ENCODE data around the gene LILRB3. TPM values are rescaled to one million over a fixed set of nuclear protein-coding genes. Genes with fewer than 3 reads are reported as not detected.

The LILRB3 gene
- total and polyA plus RNA-seq, 4 donors = 23.0 to 282 (median 57.2) TPM

DNA sequence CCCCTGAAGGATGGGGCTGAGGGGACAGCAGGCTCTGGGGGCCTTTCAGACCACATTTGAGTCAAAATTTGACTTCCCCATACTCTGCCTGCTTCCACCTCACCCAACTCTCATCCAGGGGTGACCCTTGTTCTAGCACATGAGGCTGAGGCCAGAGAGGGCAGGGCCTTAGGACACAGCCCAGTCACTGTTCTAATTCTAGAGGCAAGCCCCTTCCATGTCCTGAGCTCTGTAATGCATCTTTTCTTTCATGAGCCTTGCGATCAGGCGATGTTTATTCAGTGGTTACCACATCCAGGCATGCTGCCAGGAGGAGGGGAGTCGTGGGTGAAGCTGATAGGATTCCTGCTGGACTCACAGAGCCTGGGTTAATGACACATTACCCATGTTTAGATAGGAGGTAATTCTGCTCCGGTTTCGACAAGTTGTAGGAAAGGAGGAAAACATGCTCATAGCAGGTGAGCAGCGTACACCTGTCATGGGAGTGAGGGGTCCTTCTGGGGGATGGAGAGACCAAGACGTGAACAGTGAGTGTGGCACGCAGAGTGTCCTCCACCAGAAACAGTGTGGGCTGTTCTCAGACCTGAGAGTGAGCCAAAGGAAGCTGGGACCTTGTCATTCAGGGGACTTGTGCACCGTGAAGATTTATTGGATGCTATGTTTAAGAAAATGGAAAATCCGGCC, 12.9 kb downstream of the LILRB3 start:
- WGBS, 2 donors = 10 to 20% methylated on average over 10 of the region's 10 CpGs
- peaks cover 12 to 31% (median 19%) of the 10 kb centered on the region in 4 donors for H3K36me3 ChIP-seq (ENCODE audit: control insufficient read depth in 4 of 4, insufficient read depth in 4 of 4, low read length in 4 of 4)
- peak overlapping the region; percentile 67 to 97 for H3K27ac ChIP-seq (ENCODE audit: low read depth in 1 of 2, low read length in 1 of 2)
- no peak overlapping the region for H3K4me3 ChIP-seq
- no peaks in the 10 kb centered on the region for H3K9me3 ChIP-seq (ENCODE audit: control insufficient read depth in 4 of 4, insufficient read depth in 3 of 4, low read length in 3 of 4)
- peak; percentile 45 for ATAC-seq (ENCODE audit: insufficient read depth, low FRiP score)
- peak; percentile 96 to 98 (median 98) for DNase-seq
- TF ChIP-seq, protein P1, sequence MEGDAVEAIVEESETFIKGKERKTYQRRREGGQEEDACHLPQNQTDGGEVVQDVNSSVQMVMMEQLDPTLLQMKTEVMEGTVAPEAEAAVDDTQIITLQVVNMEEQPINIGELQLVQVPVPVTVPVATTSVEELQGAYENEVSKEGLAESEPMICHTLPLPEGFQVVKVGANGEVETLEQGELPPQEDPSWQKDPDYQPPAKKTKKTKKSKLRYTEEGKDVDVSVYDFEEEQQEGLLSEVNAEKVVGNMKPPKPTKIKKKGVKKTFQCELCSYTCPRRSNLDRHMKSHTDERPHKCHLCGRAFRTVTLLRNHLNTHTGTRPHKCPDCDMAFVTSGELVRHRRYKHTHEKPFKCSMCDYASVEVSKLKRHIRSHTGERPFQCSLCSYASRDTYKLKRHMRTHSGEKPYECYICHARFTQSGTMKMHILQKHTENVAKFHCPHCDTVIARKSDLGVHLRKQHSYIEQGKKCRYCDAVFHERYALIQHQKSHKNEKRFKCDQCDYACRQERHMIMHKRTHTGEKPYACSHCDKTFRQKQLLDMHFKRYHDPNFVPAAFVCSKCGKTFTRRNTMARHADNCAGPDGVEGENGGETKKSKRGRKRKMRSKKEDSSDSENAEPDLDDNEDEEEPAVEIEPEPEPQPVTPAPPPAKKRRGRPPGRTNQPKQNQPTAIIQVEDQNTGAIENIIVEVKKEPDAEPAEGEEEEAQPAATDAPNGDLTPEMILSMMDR (IDR thresholded peaks at IDR 0.05; ENCODE audit: control extremely low read depth, extremely low read depth) = no peak
- H3K9ac ChIP-seq (ENCODE audit: insufficient read depth in 1 of 2, low read length in 2 of 2) = peak overlapping the region in 1 of 2 donors; percentile 43
- no peaks in the 10 kb centered on the region for H3K27me3 ChIP-seq (ENCODE audit: control insufficient read depth in 3 of 3, insufficient read depth in 3 of 3, low read length in 2 of 3)
- peaks cover 3 to 42% (median 23%) of the 10 kb centered on the region in 5 donors for H3K4me1 ChIP-seq (ENCODE audit: control insufficient read depth in 5 of 5, insufficient read depth in 5 of 5, low read length in 5 of 5)

DNA sequence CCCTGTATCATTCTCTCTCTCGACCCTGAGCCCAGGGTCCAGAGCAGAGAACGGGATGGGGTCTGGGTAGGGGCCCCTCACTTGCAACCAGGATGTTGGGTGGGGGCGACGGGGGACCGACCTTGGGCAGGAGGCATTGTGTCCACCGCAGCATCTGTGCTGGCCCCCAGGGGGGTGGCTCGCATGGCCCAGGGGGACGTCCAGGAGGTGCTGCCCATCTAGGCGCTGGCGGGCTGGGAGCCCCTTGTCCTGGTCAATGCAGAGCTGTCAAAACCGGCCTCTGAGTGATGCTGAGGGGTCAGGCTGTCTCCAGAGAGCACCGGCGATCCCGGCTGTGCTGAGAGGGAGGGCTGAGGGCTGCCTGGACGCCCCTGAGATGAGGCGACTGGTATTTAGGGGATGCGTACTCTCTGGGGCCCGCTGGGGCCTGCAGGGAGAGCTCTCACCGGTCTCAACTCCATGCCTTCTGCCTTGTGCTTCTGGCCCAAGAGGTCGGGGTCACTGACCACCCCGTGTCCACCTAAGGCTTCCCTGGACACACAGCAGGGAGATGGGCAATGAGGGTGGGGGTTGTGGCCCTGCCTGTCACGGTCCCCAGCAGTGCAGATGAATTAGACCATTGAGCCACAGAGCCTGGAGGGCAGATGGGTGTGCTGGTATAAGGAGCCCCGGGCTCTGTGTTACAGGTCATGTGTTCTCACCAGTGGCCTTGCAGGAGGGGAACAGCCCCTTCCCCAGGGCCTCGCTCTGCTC, 13.6 kb downstream of the LILRB3 start:
- Histone ChIP-seq H3K27me3 (ENCODE audit: control insufficient read depth in 3 of 3, insufficient read depth in 3 of 3, low read length in 2 of 3) (no peaks in the 10 kb centered on the region), H3K9me3 (ENCODE audit: control insufficient read depth in 4 of 4, insufficient read depth in 3 of 4, low read length in 3 of 4) (no peaks in the 10 kb centered on the region), H3K4me3 (no peak overlapping the region), H3K36me3 (ENCODE audit: control insufficient read depth in 4 of 4, insufficient read depth in 4 of 4, low read length in 4 of 4) (peaks cover 15 to 32% (median 23%) of the 10 kb centered on the region in 4 donors), H3K27ac (ENCODE audit: low read depth in 1 of 2, low read length in 1 of 2) (peak overlapping the region; percentile 67 to 97), H3K4me1 (ENCODE audit: control insufficient read depth in 5 of 5, insufficient read depth in 5 of 5, low read length in 5 of 5) (peaks cover 3 to 42% (median 23%) of the 10 kb centered on the region in 5 donors), H3K9ac (ENCODE audit: insufficient read depth in 1 of 2, low read length in 2 of 2) (peak overlapping the region in 1 of 2 donors; percentile 43)
- DNase-seq (peak in 1 of 3 donors; percentile 33), ATAC-seq (ENCODE audit: insufficient read depth, low FRiP score) (no peak)
- TF ChIP-seq, protein P1 (IDR thresholded peaks at IDR 0.05; ENCODE audit: control extremely low read depth, extremely low read depth) = no peak
- WGBS, 2 donors = 59 to 65% methylated on average over 24 of the region's 24 CpGs

DNA sequence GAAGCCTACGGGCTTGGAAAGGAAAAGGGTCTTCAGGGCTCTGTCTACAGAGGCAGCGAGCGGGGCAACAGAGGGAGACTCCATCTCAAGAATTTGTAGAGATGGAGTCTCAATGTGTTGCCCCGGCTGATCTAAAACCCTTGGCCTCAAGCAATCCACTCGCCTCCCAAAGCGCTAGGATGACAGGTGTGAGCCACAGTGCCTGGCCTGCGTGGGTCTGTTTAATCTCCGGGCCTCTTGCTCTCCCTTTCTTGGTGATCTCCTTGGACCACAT, 14.1 kb downstream of the LILRB3 start:
- Histone ChIP-seq H3K9me3 (ENCODE audit: control insufficient read depth in 4 of 4, insufficient read depth in 3 of 4, low read length in 3 of 4) (no peaks in the 10 kb centered on the region), H3K36me3 (ENCODE audit: control insufficient read depth in 4 of 4, insufficient read depth in 4 of 4, low read length in 4 of 4) (peaks cover 16 to 35% (median 25%) of the 10 kb centered on the region in 4 donors), H3K9ac (ENCODE audit: insufficient read depth in 1 of 2, low read length in 2 of 2) (peak overlapping the region in 1 of 2 donors; percentile 56), H3K27ac (ENCODE audit: low read depth in 1 of 2, low read length in 1 of 2) (peak overlapping the region; percentile 39 to 97), H3K27me3 (ENCODE audit: control insufficient read depth in 3 of 3, insufficient read depth in 3 of 3, low read length in 2 of 3) (no peaks in the 10 kb centered on the region), H3K4me3 (no peak overlapping the region), H3K4me1 (ENCODE audit: control insufficient read depth in 5 of 5, insufficient read depth in 5 of 5, low read length in 5 of 5) (peaks cover 4 to 42% (median 23%) of the 10 kb centered on the region in 5 donors)
- no peak for ATAC-seq (ENCODE audit: insufficient read depth, low FRiP score)
- 77 to 80% methylated on average over 8 of the region's 8 CpGs for WGBS, 2 donors
- DNase-seq = no peak
- TF ChIP-seq, protein P1 (IDR thresholded peaks at IDR 0.05; ENCODE audit: control extremely low read depth, extremely low read depth) = no peak

Measured in lung (tissue), 12 donors.